ENCODE results near the gene HLCS.

The HLCS gene

GRCh38 chr21:36728371-36729111 lies 237.9 kb downstream of the HLCS start:
- no peak for DNase-seq (ENCODE audit: low read depth in 2 of 2, low spot score in 1 of 2)

DNA sequence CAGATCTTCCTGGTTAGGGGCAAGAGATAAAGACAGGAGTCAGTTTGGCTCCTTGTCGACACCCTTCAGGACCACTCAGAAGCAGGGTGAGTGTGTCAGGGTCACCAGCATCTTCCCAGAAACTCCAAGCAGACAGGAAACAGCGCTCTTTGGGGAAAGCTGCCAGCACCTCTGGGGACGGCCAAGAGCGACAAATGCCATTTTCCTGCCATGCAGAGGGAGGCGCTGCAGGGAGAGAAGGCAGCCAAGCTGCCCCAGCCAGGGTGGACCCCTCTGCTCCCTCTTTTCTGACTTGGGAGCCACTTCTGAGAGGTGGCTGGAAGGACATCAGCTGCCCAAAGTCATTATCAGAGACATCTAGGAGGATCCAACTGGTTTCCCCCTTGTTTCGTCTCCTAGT lies 238.6 kb downstream of the HLCS start:
- no peak for DNase-seq (ENCODE audit: low read depth in 2 of 2, low spot score in 1 of 2)

DNA sequence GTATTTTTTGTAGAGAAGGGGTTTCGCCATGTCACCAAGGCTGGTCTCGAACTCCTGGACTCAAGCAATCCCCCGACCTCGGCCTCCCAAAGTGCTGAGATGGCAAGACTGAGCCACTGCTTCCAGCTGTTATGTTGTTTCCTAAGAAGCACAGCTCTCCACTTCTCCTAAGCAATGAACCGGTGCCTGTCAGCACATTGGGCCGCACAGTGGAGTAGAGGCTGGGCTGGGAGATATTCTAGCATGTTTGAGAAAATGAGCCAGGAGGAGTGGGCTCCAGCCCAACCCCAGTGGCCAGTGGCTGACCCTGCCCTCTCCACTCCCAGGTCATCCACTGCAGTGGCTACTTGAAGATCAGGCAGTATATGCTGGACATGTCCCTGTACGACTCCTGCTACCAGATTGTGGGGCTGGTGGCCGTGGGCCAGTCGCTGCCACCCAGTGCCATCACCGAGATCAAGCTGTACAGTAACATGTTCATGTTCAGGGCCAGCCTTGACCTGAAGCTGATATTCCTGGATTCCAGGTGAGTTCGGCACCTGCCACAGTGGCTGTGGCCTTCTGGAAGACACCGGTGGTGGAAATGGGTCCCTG lies 240.6 kb downstream of the HLCS start:
- no peak for DNase-seq (ENCODE audit: low read depth in 2 of 2, low spot score in 1 of 2)

- no peak for DNase-seq (ENCODE audit: low read depth in 2 of 2, low spot score in 1 of 2)
Measured at GRCh38 chr21:36724660-36725059, 241.8 kb downstream of the HLCS start.

DNA sequence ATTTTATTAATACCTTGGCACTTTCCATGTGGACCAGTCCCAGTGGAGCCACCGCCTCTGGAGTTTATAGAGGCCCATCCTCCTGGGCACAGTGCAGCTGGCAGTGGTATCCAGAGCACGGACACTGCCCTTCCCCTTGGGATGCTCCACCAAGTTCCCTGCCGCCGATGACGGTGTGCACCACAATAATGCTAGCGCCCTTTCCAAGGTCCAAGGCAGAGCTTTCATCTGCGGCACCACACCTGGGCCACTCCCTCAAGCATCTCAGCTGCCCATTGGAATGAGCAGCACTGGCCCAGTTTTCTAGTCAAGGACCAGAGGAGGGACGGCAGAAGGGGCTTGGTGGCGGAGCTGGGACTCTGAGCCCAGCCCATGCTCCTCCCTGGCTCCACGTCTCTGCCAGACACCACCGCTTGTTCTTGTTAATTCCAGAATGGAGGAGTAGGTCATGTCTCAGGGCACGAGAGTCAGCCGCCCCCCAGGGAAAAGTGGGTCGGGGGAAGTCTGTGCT lies 243.0 kb downstream of the HLCS start:
- DNase-seq (ENCODE audit: low read depth in 2 of 2, low spot score in 1 of 2), result no peak

- DNase-seq (ENCODE audit: low read depth in 2 of 2, low spot score in 1 of 2), result no peak
Measured at GRCh38 chr21:36722370-36723368, 243.8 kb downstream of the HLCS start.

DNA sequence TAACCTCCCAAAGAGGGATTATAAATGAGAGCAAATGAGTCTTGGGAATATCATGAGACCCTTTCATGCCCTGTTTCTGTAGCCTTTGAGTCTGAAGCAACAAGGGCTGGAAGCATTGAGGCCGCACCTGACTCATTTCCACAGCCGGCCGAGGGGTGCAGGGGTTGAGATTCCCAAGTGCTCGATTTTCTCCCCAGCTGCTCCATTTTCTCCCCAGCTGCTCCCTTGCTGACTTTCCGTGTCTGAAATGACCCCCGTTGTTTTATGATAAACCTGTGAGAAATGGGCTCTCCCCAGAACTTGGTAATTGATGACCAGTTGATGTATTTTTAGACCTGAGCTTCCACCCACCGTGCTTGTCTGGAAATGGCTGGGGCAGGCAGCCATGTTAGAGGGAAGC lies 244.7 kb downstream of the HLCS start:
- DNase-seq (ENCODE audit: low read depth in 2 of 2, low spot score in 1 of 2), result no peak

- DNase-seq (ENCODE audit: low read depth in 2 of 2, low spot score in 1 of 2), result no peak
Measured at GRCh38 chr21:36719614-36720013, 246.9 kb downstream of the HLCS start.

GRCh38 chr21:36718951-36719501 lies 247.4 kb downstream of the HLCS start:
- DNase-seq (ENCODE audit: low read depth in 2 of 2, low spot score in 1 of 2), result no peak

DNA sequence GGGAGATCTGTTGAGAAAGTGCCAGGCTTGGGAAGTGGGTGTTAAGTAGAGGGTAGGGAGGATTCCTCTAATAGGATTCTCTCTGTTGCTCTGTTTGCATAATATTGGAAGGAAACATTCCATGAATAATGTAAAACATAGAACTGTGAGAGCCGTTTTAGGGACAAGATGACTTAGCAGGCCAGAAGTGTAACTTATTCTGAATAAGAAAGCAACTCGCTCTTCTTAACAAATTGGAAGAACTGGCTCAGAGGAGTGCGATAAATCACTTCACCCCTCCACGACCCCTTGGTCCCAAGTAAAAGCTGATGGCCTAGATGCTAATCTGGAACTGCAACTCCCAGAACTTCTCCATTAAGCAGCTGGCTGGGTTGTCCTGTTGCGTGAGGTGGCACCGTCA lies 248.5 kb downstream of the HLCS start:
- DNase-seq (ENCODE audit: low read depth in 2 of 2, low spot score in 1 of 2), result no peak

- DNase-seq (ENCODE audit: low read depth in 2 of 2, low spot score in 1 of 2), result no peak
Measured at GRCh38 chr21:36716836-36717235, 249.6 kb downstream of the HLCS start.

GRCh38 chr21:36716387-36716786 lies 250.1 kb downstream of the HLCS start:
- no peak for DNase-seq (ENCODE audit: low read depth in 2 of 2, low spot score in 1 of 2)

- no peak for DNase-seq (ENCODE audit: low read depth in 2 of 2, low spot score in 1 of 2)
Measured at GRCh38 chr21:36713746-36714145, 252.7 kb downstream of the HLCS start.

- no peak for DNase-seq (ENCODE audit: low read depth in 2 of 2, low spot score in 1 of 2)
Measured at GRCh38 chr21:36710729-36711048, 255.8 kb downstream of the HLCS start.

- DNase-seq (ENCODE audit: low read depth in 2 of 2, low spot score in 1 of 2), result no peak
Measured at GRCh38 chr21:36709868-36710728, 256.4 kb downstream of the HLCS start.

- no peak for DNase-seq (ENCODE audit: low read depth in 2 of 2, low spot score in 1 of 2)
Measured at GRCh38 chr21:36709030-36709867, 257.2 kb downstream of the HLCS start.

DNA sequence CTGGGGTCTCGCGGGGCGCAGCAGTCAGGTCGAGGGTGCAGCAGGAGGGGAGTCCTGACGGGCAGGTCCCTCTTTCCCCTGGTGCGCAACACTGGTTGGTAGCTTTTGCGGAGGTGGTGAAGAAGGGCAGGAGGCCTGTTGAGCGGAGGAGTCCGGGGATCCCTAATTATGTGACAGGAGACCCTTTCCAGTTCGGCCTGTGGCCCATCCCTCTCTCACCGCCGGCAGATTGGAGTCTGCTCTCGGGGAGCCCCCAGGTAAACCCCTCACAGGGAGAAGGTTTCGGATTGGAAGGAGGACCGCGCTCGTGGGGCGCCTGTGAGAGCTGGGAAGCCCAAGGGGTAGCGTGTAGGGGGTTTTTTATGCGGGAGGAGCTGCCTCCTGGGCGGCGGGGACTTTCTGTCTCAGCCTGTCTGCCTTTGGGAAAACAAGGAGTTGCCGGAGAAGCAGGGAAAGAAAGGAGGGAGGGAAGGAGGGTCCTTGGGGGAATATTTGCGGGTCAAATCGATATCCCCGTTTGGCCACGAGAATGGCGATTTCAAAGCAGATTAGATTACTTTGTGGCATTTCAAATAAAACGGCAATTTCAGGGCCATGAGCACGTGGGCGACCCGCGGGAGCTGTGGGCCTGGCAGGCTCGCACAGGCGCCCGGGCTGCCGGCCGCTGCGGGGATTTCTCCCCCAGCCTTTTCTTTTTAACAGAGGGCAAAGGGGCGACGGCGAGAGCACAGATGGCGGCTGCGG lies 258.0 kb downstream of the HLCS start:
- DNase-seq (ENCODE audit: low read depth in 2 of 2, low spot score in 1 of 2), result no peak

DNA sequence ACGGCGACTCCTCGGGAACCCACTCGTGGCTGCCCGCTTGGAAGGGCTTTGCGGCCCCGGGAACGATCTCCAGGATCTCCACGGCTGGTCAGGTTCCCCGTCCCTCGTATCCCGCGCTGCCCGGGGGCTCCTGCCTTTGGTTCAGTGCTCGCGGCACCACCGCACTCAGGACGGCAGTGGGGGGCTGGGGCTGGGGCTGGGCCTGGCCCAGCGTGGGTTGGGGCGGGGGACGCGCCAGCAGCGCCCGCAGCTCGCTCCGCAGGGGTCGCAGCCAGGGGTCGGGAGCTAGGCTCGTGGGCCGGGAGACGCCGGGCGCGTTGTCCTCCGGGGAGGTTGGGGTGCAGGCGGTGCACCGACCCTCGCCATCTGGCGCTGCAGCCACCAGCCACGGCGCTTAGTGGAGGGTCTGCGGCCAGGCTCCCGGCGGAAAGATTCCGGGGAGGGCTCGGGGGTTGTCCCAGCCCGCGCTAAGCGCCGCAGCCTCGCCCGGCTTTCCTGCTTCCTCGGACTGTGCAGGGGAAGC lies 258.6 kb downstream of the HLCS start:
- DNase-seq (ENCODE audit: low read depth in 2 of 2, low spot score in 1 of 2), result no peak

Measured in stimulated activated CD8-positive, alpha-beta memory T cell treated with anti-CD3 and anti-CD28 coated beads, Interleukin-4, amount 100 ng/mL, for 4 hours (primary cell).